NK-92 (cell line): ENCODE data around the gene ABCB1.
"Not testable (repeated sequence)": the region's sequence is repeated elsewhere in the genome, so short reads cannot be mapped to it uniquely, and the experiment has no call there.

ENCODE experiments used
- DNase-seq: peaks from one replicate; lab custom pipeline; 2025; ENCODE audit not compliant: unreplicated experiment; lab: John Stamatoyannopoulos, UW

Gene ABCB1

GRCh38 chr7:87473986-87474385 lies 126.7 kb downstream of the ABCB1 start:
- no peak for DNase-seq

GRCh38 chr7:87473192-87473591 lies 127.5 kb downstream of the ABCB1 start:
- no peak for DNase-seq

- no peak for DNase-seq
Measured at GRCh38 chr7:87471473-87471872, 129.2 kb downstream of the ABCB1 start.

DNA sequence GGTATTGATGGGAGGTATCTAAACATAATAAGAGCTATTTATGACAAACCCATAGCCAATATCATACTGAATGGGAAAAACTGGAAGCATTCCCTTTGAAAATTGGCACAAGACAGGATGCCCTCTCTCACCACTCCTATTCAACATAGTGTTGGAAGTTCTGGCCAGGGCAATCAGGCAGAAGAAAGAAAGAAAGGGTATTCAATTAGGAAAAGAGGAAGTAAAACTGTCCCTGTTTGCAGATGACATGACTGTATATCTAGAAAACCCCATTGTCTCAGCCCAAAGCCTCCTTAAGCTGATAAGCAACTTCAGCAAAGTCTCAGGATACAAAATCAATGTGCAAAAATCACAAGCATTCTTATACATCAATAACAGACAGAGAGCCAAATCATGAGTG lies 131.5 kb downstream of the ABCB1 start:
- not testable (repeated sequence) for DNase-seq

DNA sequence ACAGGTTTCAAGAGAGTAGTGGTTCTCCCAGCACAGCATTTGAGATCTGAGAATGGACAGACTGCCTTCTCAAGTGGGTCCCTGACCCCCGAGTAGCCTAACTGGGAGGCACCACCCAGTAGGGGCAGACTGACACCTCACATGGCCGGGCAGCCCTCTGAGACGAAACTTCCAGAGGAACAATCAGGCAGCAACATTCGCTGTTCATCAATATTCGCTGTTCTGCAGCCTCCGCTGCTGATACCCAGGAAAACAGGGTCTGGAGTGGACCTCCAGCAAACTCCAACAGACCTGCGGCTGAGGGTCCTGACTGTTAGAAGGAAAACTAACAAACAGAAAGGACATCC lies 135.2 kb downstream of the ABCB1 start:
- DNase-seq, result not testable (repeated sequence)

GRCh38 chr7:87464830-87465533 lies 135.7 kb downstream of the ABCB1 start:
- not testable (repeated sequence) for DNase-seq

DNA sequence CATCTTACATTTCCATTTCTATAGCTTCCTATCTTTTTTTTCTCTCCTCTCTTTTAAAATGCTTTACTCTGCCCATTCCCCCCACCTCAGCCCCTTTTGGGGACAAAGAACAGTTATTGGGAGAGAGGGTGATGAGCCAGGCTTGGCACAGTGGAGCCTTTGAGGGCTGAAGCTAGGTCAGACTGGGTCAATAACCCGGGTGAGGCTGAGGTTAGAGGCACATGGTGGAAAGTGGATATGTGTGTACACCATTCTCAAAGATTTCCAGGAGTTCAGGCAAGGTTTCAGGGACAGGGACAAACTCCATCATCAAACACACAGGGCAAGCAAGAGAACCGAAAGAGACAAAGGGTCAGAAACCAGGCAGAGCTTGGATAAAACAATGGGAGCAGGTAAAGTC lies 136.7 kb downstream of the ABCB1 start:
- no peak for DNase-seq

DNA sequence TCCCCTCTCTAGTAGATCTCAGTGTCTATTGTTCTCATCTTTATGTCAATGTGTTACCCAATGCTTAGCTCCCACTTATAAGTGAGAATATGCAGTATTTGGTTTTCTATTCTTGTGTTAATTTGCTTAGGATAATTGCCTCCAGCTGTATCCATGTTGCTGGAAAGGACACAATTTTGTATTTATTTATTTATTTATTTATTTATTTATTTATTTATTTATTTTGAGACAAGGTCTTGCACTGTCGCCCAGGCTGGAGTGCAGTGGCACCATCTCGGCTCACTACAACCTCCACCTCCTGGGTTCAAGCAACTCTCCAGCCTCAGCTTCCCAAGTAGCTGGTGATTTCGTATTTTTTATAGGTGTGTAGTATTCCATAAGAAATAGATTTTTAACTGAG lies 140.2 kb downstream of the ABCB1 start:
- not testable (repeated sequence) for DNase-seq

DNA sequence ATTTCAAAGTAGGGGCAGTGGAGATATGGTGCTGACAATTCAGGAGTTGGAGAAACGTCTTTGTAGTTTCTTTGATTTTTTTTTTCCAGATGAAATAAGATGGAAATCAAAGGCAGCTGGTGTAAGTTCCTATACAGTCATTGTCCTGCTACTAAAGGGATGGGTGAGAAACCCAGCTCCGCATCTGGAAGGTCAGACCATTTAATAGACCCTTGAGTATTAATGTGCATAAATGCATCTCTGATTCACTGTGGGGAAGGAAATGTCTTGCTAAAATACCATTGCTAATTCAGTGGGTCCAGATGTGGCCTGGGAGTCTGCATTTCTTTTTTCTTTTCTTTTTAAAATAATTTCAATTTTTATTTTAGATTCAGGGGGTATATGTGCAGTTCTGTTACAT lies 140.7 kb downstream of the ABCB1 start:
- no peak for DNase-seq

DNA sequence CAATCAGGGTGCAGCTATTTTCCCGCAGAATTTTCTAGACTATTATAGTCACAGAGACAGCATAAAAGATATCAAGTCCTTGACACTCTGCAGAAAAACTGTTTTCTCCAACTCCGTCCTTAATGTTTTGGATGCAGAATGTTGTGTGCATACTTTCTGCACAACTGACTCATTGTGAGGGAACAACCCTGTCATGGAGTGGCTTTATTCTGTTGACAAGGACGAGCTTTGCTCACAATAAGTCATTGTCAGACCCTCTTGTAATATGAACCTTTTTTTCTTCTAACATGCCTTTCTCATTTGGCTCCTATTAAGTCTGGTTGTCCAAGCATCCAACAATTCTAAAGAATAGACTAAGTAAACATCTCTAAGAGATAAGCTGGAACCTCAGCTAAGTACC lies 142.5 kb downstream of the ABCB1 start:
- DNase-seq, result no peak

GRCh38 chr7:87456247-87456646 lies 144.4 kb downstream of the ABCB1 start:
- no peak for DNase-seq
